Activated T-cell treated with anti-CD3 and anti-CD28 coated beads, Interleukin-2, amount 50 U/mL, for 48 hours (primary cell): ENCODE measurements around the gene L3MBTL3.

ENCODE experiments used
- DNase-seq, 2 experiments: peaks; one replicate each; pipeline ENCODE4 v3.0.0-alpha.2; 2020

L3MBTL3 gene

GRCh38 chr6:130188207-130188899, 170.0 kb downstream of the L3MBTL3 start:
- no peak for DNase-seq

- DNase-seq = no peak
Observed at GRCh38 chr6:130189531-130190397, 171.4 kb downstream of the L3MBTL3 start.
